HG03520 (cell line): ENCODE data around the gene CD164L2.
"Not testable (repeated sequence)": the region's sequence is repeated elsewhere in the genome, so short reads cannot be mapped to it uniquely, and the experiment has no call there.

Experiments used
- ATAC-seq: cut with Tn5 transposase; IDR thresholded peaks from one replicate; pipeline ENCODE4 v1.9.1; 2021; ENCODE audit warnings: mild to moderate bottlenecking, moderate library complexity; ENCODE audit not compliant: unreplicated experiment

Gene CD164L2

GRCh38 chr1:27391511-27392095 is 8.5 kb upstream of the CD164L2 start:
- ATAC-seq: no peak

DNA sequence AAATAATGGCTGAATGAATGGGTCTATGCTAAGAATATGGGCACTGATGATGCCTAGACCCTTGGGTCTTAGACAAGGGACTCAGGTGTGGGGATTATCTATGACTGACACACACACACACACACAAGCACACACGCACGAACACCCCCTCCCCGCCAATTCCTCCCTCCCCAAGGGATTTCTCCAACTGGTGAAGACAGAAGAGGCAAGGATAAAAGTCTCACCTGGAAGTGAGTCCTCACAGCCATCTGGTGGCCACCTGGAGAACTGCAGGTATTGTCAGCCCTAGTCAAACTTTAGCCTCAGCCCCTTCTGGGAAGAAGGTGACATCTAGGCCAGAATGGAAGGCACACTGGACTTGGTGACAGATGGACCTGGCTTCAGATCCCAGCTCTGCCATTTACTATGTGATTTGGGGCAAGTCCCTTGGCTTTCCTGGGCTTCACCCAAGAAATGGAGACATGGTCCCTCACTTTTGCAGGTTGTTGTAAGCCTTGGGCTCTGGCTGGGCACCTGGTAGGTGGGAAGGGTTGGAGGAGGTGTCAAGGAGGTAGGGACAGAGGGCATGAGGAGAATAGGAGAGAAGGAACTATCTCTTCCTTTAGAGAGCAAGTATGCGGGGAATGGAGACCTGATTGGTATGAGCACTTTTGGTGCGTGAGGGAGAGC is 5.3 kb upstream of the CD164L2 start:
- no peak for ATAC-seq

- ATAC-seq: not testable (repeated sequence)
Measured at GRCh38 chr1:27384797-27385196, 1.7 kb upstream of the CD164L2 start.

- no peak for ATAC-seq
Measured at GRCh38 chr1:27383661-27384060, 528 bp upstream of the CD164L2 start.

DNA sequence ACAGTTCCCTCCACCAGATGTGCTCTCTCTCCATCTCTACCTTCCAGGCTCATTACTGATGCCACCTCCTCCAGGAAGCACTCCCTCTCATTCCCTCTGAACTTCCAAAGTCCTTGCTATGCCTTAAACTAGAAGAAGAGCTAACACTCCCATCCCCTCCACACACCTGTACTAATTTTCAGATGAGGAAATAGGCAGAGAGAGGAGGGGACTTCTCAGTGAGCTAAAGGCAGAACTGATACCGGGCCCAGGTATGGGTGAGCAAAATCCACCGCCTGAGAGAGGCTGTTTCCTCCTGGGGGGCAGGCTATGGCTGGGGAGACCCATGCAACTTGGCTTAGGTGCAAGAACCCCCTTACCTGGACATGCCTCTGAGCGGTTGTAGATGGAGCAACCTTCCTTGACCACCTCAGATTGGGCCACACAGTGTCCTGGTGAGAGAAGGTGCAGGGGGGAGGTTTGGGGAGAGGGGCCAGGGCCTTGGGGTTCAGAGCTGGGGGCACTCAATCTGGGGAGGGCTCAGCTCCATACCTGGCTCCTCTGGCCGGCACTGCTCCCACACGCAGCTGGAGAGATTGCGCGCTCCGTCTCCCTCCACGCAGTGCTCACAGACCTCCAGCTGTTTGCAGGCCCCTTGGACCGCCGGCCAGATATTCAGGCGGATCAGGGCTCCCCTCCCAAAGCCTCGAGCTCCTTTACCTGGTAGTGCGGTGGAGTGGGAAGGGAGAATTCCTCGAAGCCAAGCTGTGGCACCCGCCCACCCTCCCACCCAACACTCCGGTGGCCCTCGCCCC is 967 bp downstream of the CD164L2 start:
- ATAC-seq: no peak

- ATAC-seq: no peak
Measured at GRCh38 chr1:27380766-27381733, 2.1 kb downstream of the CD164L2 start.

DNA sequence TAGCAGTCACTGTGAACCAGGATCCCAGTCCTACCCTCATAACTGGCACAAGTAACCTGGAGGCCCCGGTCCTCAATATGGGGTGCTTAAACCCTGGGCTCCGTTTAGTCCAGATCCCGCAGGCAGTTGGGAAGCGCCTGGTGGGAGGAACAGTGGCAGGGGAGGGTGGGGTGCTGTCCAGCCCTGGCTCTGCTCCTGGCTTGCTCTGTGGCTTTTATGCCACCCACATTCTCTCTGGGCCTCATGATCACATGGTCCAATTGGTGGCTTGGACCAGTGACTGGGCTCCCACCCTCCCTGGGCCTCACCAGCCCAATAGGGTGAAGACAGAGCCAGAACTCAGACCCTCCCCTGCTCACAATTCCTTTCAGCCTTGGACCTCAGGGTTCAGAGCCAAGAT is 2.9 kb downstream of the CD164L2 start:
- ATAC-seq: no peak

GRCh38 chr1:27379564-27380122 is 3.5 kb downstream of the CD164L2 start:
- ATAC-seq: no peak

DNA sequence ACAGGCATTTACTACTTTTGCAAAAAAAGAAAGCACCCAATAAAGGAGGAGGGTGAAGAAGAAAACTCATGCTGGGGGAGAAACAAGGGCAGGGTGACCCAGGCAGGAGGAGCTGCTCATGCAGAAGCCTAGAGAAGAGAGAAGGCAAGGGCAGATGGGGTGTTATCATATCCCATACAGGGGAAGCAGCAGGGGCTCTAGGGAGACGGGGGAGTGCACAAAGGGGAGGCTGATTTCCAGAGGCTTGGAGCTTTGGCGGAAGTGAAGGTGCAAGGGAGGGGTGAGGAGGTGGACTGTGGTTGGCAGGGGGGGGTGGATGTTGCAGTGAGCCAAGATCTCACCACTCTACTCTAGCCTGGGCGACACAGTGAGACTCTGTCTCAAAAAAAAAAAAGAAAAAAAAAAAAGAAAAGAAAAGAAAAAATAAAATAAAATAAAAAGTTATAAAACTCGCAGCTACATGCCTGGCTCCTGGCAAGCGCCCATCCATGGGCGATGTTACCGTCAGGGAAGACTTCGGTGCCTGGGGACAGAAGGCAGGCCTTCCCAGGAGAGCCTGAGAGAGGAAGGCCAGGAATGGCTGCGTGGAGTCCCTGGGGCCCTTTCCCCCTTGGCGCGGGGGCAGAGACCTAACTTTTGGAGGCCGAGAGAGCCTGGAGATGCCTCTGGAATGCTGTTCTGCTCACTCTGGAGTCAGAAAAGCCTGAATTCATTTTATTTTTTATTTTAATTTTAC is 5.2 kb downstream of the CD164L2 start:
- no peak for ATAC-seq

GRCh38 chr1:27374362-27375086 is 8.6 kb downstream of the CD164L2 start, which contains the start of gene FCN3:
TSS of gene FCN3 (minus strand) at chr1:27374824. CDS start at chr1:27374818, 6 bp downstream.
- ATAC-seq: no peak

DNA sequence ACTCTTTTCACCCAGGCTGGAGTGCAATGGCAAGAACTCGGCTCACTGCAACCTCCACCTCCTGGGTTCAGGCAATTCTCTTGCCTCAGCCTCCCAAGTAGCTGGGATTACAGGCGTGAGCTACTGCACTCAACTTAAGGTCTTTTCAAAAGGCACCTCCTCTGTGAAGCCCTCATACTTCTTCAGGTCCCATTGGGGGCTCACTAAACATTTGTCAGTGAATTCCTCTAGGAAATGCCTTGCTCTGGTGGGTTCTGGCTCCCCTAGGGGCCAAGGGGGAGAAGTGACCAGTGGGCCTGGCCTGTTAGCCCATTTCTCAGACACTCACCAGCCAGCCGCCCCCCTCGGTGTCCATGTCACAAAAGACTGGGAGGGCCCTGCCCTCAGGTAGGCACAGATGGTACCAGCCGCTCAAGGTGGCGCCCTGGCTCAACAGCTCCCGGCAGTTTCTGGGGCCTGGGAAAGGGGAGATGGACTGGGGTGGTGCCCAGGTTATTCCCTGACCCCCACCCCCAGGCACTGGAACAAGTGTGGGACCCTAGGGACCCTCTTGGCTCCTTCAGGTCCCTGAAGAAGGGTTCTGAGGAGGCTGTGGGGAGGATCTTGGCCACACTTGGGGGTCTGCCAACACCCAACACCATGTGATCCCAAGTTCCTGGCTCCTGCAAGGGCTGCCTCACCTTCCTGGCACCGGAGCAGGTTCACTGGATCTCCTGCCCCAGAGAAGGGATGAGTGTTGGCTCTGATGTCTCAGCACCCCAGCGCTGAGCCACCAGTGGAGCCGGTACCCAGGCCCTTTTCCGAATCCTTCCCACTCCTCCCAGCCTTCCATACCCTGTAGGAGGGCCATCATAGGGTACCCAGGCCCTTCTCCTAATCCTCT is 10.1 kb downstream of the CD164L2 start:
- ATAC-seq: no peak

DNA sequence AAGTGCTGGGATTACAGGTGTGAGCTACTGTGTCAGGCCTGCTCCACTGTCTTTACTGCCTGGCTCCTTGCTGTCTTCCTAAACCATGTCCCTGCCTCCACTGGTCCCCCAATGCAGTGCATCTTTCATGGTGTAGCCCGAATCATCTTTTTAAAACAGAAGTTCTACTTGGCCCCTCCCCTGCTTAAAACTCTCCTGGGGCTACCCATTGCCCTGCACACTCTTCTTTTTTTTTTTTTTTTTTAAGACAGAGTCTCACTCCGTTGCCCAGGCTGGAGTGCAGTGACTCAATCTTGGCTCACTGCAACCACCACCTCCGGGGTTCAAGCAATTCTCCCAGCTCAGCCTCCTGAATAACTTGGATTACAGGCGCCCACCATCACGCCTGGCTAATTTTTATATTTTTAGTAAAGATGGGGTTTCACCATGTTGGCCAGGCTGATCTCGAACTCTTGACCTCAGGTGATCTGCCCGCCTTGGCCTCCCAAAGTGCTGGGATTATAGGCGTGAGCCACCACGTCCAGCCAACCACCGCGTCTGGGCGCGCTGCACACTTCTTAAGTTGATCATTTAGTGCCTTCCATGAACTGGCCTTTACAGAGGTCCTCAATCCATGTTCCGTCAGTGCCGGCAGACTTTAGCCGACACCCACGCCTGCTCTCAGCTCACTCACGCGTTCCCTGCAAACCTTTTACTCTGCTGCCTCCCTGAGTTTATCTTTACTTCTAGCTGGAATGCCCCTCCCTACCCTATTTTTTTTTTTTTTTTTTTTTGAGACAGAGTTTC is 10.9 kb downstream of the CD164L2 start:
- ATAC-seq: no peak

GRCh38 chr1:27368869-27369582 is 14.1 kb downstream of the CD164L2 start:
- no peak for ATAC-seq

- ATAC-seq: no peak
Measured at GRCh38 chr1:27367160-27367650, 15.9 kb downstream of the CD164L2 start.

DNA sequence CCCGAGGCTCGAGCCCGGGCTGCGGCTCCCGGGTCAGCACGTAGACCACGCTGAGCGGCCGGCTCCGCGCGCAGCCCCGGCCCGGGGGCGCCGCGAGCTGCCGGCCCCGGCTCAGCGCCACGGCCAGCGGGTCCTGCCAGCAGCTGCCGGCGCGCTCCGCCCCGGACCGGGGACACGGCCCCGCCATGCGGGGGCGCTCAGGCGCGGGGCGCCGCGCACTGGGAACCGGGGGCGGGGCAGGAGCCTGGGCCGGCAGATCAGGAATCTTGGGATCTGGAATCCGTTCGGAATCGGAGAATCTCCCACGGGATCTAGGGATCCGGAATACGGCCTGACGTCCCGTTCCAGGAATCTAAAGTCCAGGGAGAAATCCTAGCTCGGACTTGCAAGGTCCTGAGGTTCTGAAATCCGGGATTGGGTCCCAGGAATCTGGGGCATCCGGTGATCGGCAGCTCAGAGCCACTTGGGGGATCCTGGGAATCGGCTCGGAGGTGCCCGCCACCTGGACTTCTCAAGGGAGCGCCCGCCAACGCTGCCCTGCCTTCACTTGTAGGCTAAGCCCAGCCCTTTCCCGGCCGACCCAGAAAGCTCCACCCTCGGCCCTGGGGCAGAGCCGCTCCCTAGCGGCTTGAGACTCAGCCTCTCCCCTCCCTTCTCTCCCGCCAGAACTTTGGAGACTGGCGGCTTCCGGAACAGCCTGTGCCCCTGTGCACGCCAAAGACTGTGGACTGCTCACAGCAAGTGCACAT is 16.5 kb downstream of the CD164L2 start, which contains the start of gene MAP3K6:
TSS of gene MAP3K6 (minus strand) at position 551 of the 749 bp plus-strand sequence. CDS start at position 187, 364 bp downstream.
- no peak for ATAC-seq

- ATAC-seq: no peak
Measured at GRCh38 chr1:27366113-27366410, 17.1 kb downstream of the CD164L2 start.
